ENCODE results near the gene DYNC1H1. TPM values are rescaled to one million over a fixed set of nuclear protein-coding genes. Genes with fewer than 3 reads are reported as not detected.

DYNC1H1 gene
- total RNA-seq, 1 donor from 2014 or later: 591 TPM

DNA sequence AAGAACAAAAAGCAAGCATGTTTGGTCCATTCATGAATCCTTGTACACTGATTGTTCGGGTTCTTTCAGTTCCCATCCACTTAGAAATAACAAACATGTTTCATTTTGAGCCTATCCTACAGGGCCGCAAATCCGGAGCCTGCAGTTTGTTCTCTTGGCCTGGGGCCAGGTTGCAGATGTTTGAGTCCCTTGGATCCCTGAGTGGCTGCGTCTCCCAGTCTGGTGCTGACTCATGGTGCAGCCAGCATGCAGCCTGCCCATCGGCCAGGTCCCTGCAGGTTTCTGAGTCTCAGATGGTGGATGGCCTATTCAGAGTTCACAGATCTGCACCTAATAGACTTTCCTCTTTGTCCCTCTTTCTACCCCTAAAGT is 1.9 kb upstream of the DYNC1H1 start:
- peaks cover 26% of the 10 kb centered on the region for H3K4me1 Mint-ChIP-seq (ENCODE audit: low read depth, unreplicated experiment)

DNA sequence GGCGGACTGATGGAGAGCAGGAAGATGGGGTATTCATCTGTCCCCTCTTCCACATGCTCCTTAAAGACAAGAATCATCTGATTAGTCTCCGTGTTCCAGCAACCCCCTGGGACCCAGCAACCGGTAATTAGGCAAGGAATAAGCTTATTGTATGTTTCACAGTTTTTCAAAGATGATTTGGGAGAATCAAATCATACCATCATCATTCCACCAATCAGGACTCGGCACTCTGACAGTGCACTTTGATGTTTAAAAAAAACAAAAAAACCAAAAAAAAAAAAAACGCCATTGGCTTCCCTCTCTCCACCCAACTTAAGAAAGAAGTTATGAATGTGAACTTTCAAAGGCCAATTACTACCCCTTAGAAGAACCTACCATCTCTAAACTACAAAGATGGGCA is 1.3 kb upstream of the DYNC1H1 start:
- Histone ChIP-seq H3K27me3 (ENCODE audit: insufficient read depth, low read length) (no peaks in the 10 kb centered on the region), H3K4me2 (ENCODE audit: low read length) (peak overlapping the region; percentile 60), H3K79me2 (ENCODE audit: insufficient read depth, low read length) (peaks cover 37% of the 10 kb centered on the region), H3K36me3 (ENCODE audit: insufficient read depth, low read length) (no peaks in the 10 kb centered on the region), H3K4me3 (ENCODE audit: insufficient read depth, low read depth, low read length) (no peak overlapping the region), H4K20me1 (ENCODE audit: insufficient read depth, low read length) (peaks cover 22% of the 10 kb centered on the region), H3K9ac (ENCODE audit: low read length) (peak overlapping the region; percentile 10), H3K27ac (ENCODE audit: low read depth, low read length) (no peak overlapping the region), H2AFZ (ENCODE audit: low read depth, low read length) (no peak overlapping the region), H3K4me1 (ENCODE audit: insufficient read depth, low read length) (peaks cover 28% of the 10 kb centered on the region), H3K9me3 (ENCODE audit: insufficient read depth, low read depth, low read length) (no peaks in the 10 kb centered on the region)
- peak overlapping the region; percentile 27 for H3K27ac Mint-ChIP-seq (ENCODE audit: unreplicated experiment)
- peaks cover 1% of the 10 kb centered on the region for H3K36me3 Mint-ChIP-seq (ENCODE audit: low read depth, unreplicated experiment)
- no peaks in the 10 kb centered on the region for H3K27me3 Mint-ChIP-seq (ENCODE audit: low read depth, unreplicated experiment)
- no peak for FAIRE-seq
- no peak for TF ChIP-seq EZH2 (IDR thresholded peaks at IDR 0.05; ENCODE audit: insufficient read depth, low read length)
- TF ChIP-seq, protein P1, sequence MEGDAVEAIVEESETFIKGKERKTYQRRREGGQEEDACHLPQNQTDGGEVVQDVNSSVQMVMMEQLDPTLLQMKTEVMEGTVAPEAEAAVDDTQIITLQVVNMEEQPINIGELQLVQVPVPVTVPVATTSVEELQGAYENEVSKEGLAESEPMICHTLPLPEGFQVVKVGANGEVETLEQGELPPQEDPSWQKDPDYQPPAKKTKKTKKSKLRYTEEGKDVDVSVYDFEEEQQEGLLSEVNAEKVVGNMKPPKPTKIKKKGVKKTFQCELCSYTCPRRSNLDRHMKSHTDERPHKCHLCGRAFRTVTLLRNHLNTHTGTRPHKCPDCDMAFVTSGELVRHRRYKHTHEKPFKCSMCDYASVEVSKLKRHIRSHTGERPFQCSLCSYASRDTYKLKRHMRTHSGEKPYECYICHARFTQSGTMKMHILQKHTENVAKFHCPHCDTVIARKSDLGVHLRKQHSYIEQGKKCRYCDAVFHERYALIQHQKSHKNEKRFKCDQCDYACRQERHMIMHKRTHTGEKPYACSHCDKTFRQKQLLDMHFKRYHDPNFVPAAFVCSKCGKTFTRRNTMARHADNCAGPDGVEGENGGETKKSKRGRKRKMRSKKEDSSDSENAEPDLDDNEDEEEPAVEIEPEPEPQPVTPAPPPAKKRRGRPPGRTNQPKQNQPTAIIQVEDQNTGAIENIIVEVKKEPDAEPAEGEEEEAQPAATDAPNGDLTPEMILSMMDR (IDR thresholded peaks at IDR 0.05; ENCODE audit: insufficient read depth, low read depth, low read length): no peak
- H3K4me1 Mint-ChIP-seq (ENCODE audit: low read depth, unreplicated experiment): peaks cover 29% of the 10 kb centered on the region
- H3K4me3 Mint-ChIP-seq (ENCODE audit: unreplicated experiment): peak overlapping the region; percentile 54
- no peaks in the 10 kb centered on the region for H3K9me3 Mint-ChIP-seq (ENCODE audit: unreplicated experiment)
- no peak for DNase-seq (ENCODE audit: low read depth)

More for the DNA sequence above, 1.9 kb upstream of the DYNC1H1 start:
- FAIRE-seq (no peak), DNase-seq (ENCODE audit: low read depth) (peak; percentile 78)
- Histone ChIP-seq H3K4me1 (ENCODE audit: insufficient read depth, low read length) (peaks cover 25% of the 10 kb centered on the region), H3K9ac (ENCODE audit: low read length) (peak overlapping the region; percentile 24), H3K4me2 (ENCODE audit: low read length) (peak overlapping the region; percentile 60), H2AFZ (ENCODE audit: low read depth, low read length) (peak overlapping the region; percentile 48), H3K27me3 (ENCODE audit: insufficient read depth, low read length) (no peaks in the 10 kb centered on the region), H3K36me3 (ENCODE audit: insufficient read depth, low read length) (no peaks in the 10 kb centered on the region), H3K9me3 (ENCODE audit: insufficient read depth, low read depth, low read length) (no peaks in the 10 kb centered on the region), H3K4me3 (ENCODE audit: insufficient read depth, low read depth, low read length) (no peak overlapping the region), H3K27ac (ENCODE audit: low read depth, low read length) (peak overlapping the region; percentile 22), H3K79me2 (ENCODE audit: insufficient read depth, low read length) (peaks cover 31% of the 10 kb centered on the region), H4K20me1 (ENCODE audit: insufficient read depth, low read length) (peaks cover 17% of the 10 kb centered on the region)
- Mint-ChIP-seq H3K27ac (ENCODE audit: unreplicated experiment) (peak overlapping the region; percentile 66), H3K9me3 (ENCODE audit: unreplicated experiment) (no peaks in the 10 kb centered on the region), H3K36me3 (ENCODE audit: low read depth, unreplicated experiment) (no peaks in the 10 kb centered on the region), H3K27me3 (ENCODE audit: low read depth, unreplicated experiment) (peaks cover 4% of the 10 kb centered on the region), H3K4me3 (ENCODE audit: unreplicated experiment) (no peak overlapping the region)
- TF ChIP-seq, protein P1 (IDR thresholded peaks at IDR 0.05; ENCODE audit: insufficient read depth, low read depth, low read length): no peak
- no peak for TF ChIP-seq EZH2 (IDR thresholded peaks at IDR 0.05; ENCODE audit: insufficient read depth, low read length)

DNA sequence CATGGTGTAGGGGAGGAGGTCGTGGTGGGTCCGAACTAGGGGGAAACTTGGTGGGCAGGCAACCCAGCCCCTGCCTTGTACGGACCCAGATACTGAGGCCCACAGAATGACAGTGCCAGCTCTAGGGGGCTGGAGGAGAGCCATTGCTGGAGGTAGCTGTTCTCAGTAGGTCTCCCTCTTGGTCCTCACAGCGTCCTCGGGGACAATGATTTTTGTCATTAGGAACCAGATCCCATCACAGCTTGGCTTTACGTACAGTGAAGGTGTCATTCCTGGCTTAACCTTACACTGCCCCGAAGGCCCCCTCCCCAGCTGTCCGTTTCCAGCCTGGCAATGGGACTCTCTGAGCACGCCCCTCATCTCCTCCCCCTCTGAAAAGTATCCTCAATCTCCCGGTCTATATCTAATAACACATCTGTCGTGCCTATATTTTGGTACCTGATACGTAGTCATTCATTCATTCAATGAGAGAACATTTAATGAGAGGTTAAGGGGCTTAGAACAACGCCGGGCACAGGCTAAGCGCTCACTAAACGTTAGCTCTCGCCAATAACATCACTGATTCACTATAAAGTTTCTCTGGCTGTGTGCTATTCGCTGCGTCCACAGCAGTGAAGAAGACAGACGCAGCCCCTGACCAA is 597 bp upstream of the DYNC1H1 start:
- H3K4me3 ChIP-seq (ENCODE audit: insufficient read depth, low read depth, low read length): peak overlapping the region; percentile 26
- Mint-ChIP-seq H3K36me3 (ENCODE audit: low read depth, unreplicated experiment) (peaks cover 2% of the 10 kb centered on the region), H3K9me3 (ENCODE audit: unreplicated experiment) (no peaks in the 10 kb centered on the region), H3K27ac (ENCODE audit: unreplicated experiment) (peak overlapping the region; percentile 13), H3K4me3 (ENCODE audit: unreplicated experiment) (peak overlapping the region; percentile 81), H3K27me3 (ENCODE audit: low read depth, unreplicated experiment) (no peaks in the 10 kb centered on the region), H3K4me1 (ENCODE audit: low read depth, unreplicated experiment) (peaks cover 34% of the 10 kb centered on the region)
- TF ChIP-seq, protein P1 (IDR thresholded peaks at IDR 0.05; ENCODE audit: insufficient read depth, low read depth, low read length): no peak
- no peak for TF ChIP-seq EZH2 (IDR thresholded peaks at IDR 0.05; ENCODE audit: insufficient read depth, low read length)
- H3K79me2 ChIP-seq (ENCODE audit: insufficient read depth, low read length): peaks cover 44% of the 10 kb centered on the region
- DNase-seq (ENCODE audit: low read depth) (no peak), FAIRE-seq (no peak)
- H3K9ac ChIP-seq (ENCODE audit: low read length): peak overlapping the region; percentile 49
- peak overlapping the region; percentile 78 for H3K4me2 ChIP-seq (ENCODE audit: low read length)
- peak overlapping the region; percentile 17 for H3K27ac ChIP-seq (ENCODE audit: low read depth, low read length)
- peaks cover 30% of the 10 kb centered on the region for H4K20me1 ChIP-seq (ENCODE audit: insufficient read depth, low read length)
- no peaks in the 10 kb centered on the region for H3K9me3 ChIP-seq (ENCODE audit: insufficient read depth, low read depth, low read length)
- H3K36me3 ChIP-seq (ENCODE audit: insufficient read depth, low read length): peaks cover 5% of the 10 kb centered on the region
- H2AFZ ChIP-seq (ENCODE audit: low read depth, low read length): peak overlapping the region; percentile 63
- H3K4me1 ChIP-seq (ENCODE audit: insufficient read depth, low read length): peaks cover 28% of the 10 kb centered on the region
- H3K27me3 ChIP-seq (ENCODE audit: insufficient read depth, low read length): no peaks in the 10 kb centered on the region

Data from astrocyte (in vitro differentiated cells and primary cell).